Suprapubic skin (tissue), 3 donors: Measurements from ENCODE around the gene OPTN.

Experiments used
- CTCF ChIP-seq, 2 donors: fragments of 200-600 bp in 1 of 2; fragments of 450-650 bp in 1 of 2; sonication (generic) in 1 of 2; IDR thresholded peaks; one replicate each; pipeline ENCODE4 v1.5.1; 2016 to 2019; ENCODE audit warnings: antibody characterized with exemption in 2 of 2, mild to moderate bottlenecking in 1 of 2, moderate library complexity in 1 of 2
- POLR2AphosphoS5 ChIP-seq, 3 donors: sonication (generic); formaldehyde crosslinking; IDR thresholded peaks; one replicate each; pipeline ENCODE4 v1.6.1; 2017; ENCODE audit warnings: antibody characterized with exemption in 3 of 3

- TF ChIP-seq CTCF (IDR thresholded peaks at IDR 0.05) (no peak), POLR2AphosphoS5 (IDR thresholded peaks at IDR 0.05) (no peak)
Observed at GRCh38 chr10:13100349-13101294, 659 bp downstream of the OPTN start.
